Tibial nerve (tissue), 4 donors: Measurements from ENCODE around the gene NOS1AP.

Experiments used
- CTCF ChIP-seq, 5 experiments: fragments of 200-600 bp in 3 of 5; fragments of 450-650 bp in 2 of 5; sonication (generic) in 3 of 5; IDR thresholded peaks; one replicate each; pipeline ENCODE4 v1.5.1; 2016 to 2019; ENCODE audit warnings: antibody characterized with exemption in 5 of 5, mild to moderate bottlenecking in 3 of 5, moderate library complexity in 2 of 5
- EP300 ChIP-seq, 2 donors: sonication (generic); formaldehyde crosslinking; IDR thresholded peaks; one replicate each; pipeline ENCODE4 v1.6.1; 2017; ENCODE audit warnings: antibody characterized with exemption in 2 of 2, mild to moderate bottlenecking in 1 of 2
- POLR2A ChIP-seq, 2 donors: fragments of 450-650 bp; IDR thresholded peaks; one replicate each; pipeline ENCODE4 v1.6.1; 2017; ENCODE audit warnings: antibody characterized with exemption in 2 of 2, mild to moderate bottlenecking in 2 of 2, moderate library complexity in 2 of 2

GRCh38 chr1:162059721-162060120 is 9.8 kb upstream of the NOS1AP start:
- TF ChIP-seq POLR2A (IDR thresholded peaks at IDR 0.05) (no peak), CTCF (IDR thresholded peaks at IDR 0.05) (no peak), EP300 (IDR thresholded peaks at IDR 0.05) (no peak)
